Activated gamma-delta T cell treated with anti-CD3 and anti-CD28 coated beads, Interleukin-2, amount 50 U/mL, for 16 hours (primary cell): ENCODE measurements around the gene C16orf89.

Experiments
- DNase-seq: peaks from one replicate; pipeline ENCODE4 v3.0.0-alpha.2; 2020; ENCODE audit warnings: low read depth

The C16orf89 gene

GRCh38 chr16:5028950-5029475 is 36.7 kb downstream of the C16orf89 start:
- DNase-seq, result no peak

GRCh38 chr16:5027575-5028235 is 38.1 kb downstream of the C16orf89 start:
- no peak for DNase-seq

GRCh38 chr16:5027086-5027485 is 38.7 kb downstream of the C16orf89 start:
- no peak for DNase-seq

GRCh38 chr16:5026664-5027063 is 39.1 kb downstream of the C16orf89 start:
- DNase-seq, result no peak

GRCh38 chr16:5025171-5025632 is 40.6 kb downstream of the C16orf89 start:
- DNase-seq, result no peak

- no peak for DNase-seq
Measured at GRCh38 chr16:5024632-5025031, 41.1 kb downstream of the C16orf89 start.

- no peak for DNase-seq
Measured at GRCh38 chr16:5022521-5022920, 43.2 kb downstream of the C16orf89 start.

- no peak for DNase-seq
Measured at GRCh38 chr16:5020551-5020950, 45.2 kb downstream of the C16orf89 start.

- no peak for DNase-seq
Measured at GRCh38 chr16:5019775-5020174, 46.0 kb downstream of the C16orf89 start.

- no peak for DNase-seq
Measured at GRCh38 chr16:5018793-5019192, 47.0 kb downstream of the C16orf89 start.

GRCh38 chr16:5017678-5017969 is 48.1 kb downstream of the C16orf89 start:
- DNase-seq, result no peak

GRCh38 chr16:5016967-5017677 is 48.6 kb downstream of the C16orf89 start:
- no peak for DNase-seq

GRCh38 chr16:5015887-5016286 is 49.9 kb downstream of the C16orf89 start:
- DNase-seq, result no peak

GRCh38 chr16:5015351-5015750 is 50.4 kb downstream of the C16orf89 start:
- DNase-seq, result no peak

- DNase-seq, result no peak
Measured at GRCh38 chr16:5012887-5013286, 52.9 kb downstream of the C16orf89 start.

- DNase-seq, result no peak
Measured at GRCh38 chr16:5011637-5012036, 54.1 kb downstream of the C16orf89 start.

GRCh38 chr16:5010576-5011329 is 55.0 kb downstream of the C16orf89 start:
- DNase-seq, result no peak

GRCh38 chr16:5008311-5008731 is 57.4 kb downstream of the C16orf89 start:
- DNase-seq, result no peak

- no peak for DNase-seq
Measured at GRCh38 chr16:5007256-5007655, 58.5 kb downstream of the C16orf89 start.

- DNase-seq, result no peak
Measured at GRCh38 chr16:5006348-5007193, 59.2 kb downstream of the C16orf89 start.

GRCh38 chr16:5005916-5006315 is 59.8 kb downstream of the C16orf89 start:
- no peak for DNase-seq

- DNase-seq, result no peak
Measured at GRCh38 chr16:5004311-5004710, 61.4 kb downstream of the C16orf89 start.
